ENCODE data around the gene CALN1.

The CALN1 gene

GRCh38 chr7:71885487-71885886 lies 526.7 kb downstream of the CALN1 start:
- no peak overlapping the region for H3K4me3 ChIP-seq (ENCODE audit: low read depth, low read length)
- H3K9me3 ChIP-seq: no peaks in the 10 kb centered on the region; the same call in 1 of the 2 replicates
- TF ChIP-seq CTCF (IDR thresholded peaks at IDR 0.05; ENCODE audit: low read depth, low read length): no peak
- DNase-seq: no peak
- no peaks in the 10 kb centered on the region for H3K36me3 ChIP-seq
- no peaks in the 10 kb centered on the region for H3K27me3 ChIP-seq
- no peaks in the 10 kb centered on the region for H3K4me1 ChIP-seq

- TF ChIP-seq CTCF (IDR thresholded peaks at IDR 0.05; ENCODE audit: low read depth, low read length): no peak
- no peaks in the 10 kb centered on the region for H3K36me3 ChIP-seq
- no peaks in the 10 kb centered on the region for H3K4me1 ChIP-seq
- H3K4me3 ChIP-seq (ENCODE audit: low read depth, low read length): no peak overlapping the region
- DNase-seq: no peak
- H3K9me3 ChIP-seq: no peaks in the 10 kb centered on the region; the same call in 1 of the 2 replicates
- H3K27me3 ChIP-seq: no peaks in the 10 kb centered on the region
Measured at GRCh38 chr7:71883415-71883814, 528.7 kb downstream of the CALN1 start.

GRCh38 chr7:71871446-71871845 lies 540.7 kb downstream of the CALN1 start:
- peak; percentile 52 for TF ChIP-seq CTCF (IDR thresholded peaks at IDR 0.05; ENCODE audit: low read depth, low read length)

GRCh38 chr7:71870812-71871211 lies 541.3 kb downstream of the CALN1 start:
- Histone ChIP-seq H3K36me3 (no peaks in the 10 kb centered on the region), H3K4me3 (ENCODE audit: low read depth, low read length) (no peak overlapping the region), H3K9me3 (no peaks in the 10 kb centered on the region), H3K27me3 (no peaks in the 10 kb centered on the region), H3K4me1 (no peaks in the 10 kb centered on the region)
- no peak for TF ChIP-seq CTCF (IDR thresholded peaks at IDR 0.05; ENCODE audit: low read depth, low read length)
- DNase-seq: no peak

More at GRCh38 chr7:71871446-71871845, 540.7 kb downstream of the CALN1 start:
- Histone ChIP-seq H3K36me3 (no peaks in the 10 kb centered on the region), H3K27me3 (no peaks in the 10 kb centered on the region), H3K9me3 (no peaks in the 10 kb centered on the region), H3K4me1 (no peaks in the 10 kb centered on the region), H3K4me3 (ENCODE audit: low read depth, low read length) (no peak overlapping the region)
- no peak for DNase-seq

GRCh38 chr7:71868797-71869196 lies 543.3 kb downstream of the CALN1 start:
- Histone ChIP-seq H3K4me3 (ENCODE audit: low read depth, low read length) (no peak overlapping the region), H3K4me1 (no peaks in the 10 kb centered on the region), H3K27me3 (no peaks in the 10 kb centered on the region), H3K36me3 (no peaks in the 10 kb centered on the region), H3K9me3 (no peaks in the 10 kb centered on the region)
- DNase-seq: no peak
- TF ChIP-seq CTCF (IDR thresholded peaks at IDR 0.05; ENCODE audit: low read depth, low read length): no peak

GRCh38 chr7:71867626-71868025 lies 544.5 kb downstream of the CALN1 start:
- no peak overlapping the region for H3K4me3 ChIP-seq (ENCODE audit: low read depth, low read length)
- DNase-seq: no peak
- no peak for TF ChIP-seq CTCF (IDR thresholded peaks at IDR 0.05; ENCODE audit: low read depth, low read length)
- H3K4me1 ChIP-seq: no peaks in the 10 kb centered on the region
- no peaks in the 10 kb centered on the region for H3K9me3 ChIP-seq
- H3K36me3 ChIP-seq: no peaks in the 10 kb centered on the region
- no peaks in the 10 kb centered on the region for H3K27me3 ChIP-seq
